ENCODE measurements around the gene GALR1.
"Not testable (repeated sequence)": the region's sequence is repeated elsewhere in the genome, so short reads cannot be mapped to it uniquely, and the experiment has no call there.

GALR1 gene

DNA sequence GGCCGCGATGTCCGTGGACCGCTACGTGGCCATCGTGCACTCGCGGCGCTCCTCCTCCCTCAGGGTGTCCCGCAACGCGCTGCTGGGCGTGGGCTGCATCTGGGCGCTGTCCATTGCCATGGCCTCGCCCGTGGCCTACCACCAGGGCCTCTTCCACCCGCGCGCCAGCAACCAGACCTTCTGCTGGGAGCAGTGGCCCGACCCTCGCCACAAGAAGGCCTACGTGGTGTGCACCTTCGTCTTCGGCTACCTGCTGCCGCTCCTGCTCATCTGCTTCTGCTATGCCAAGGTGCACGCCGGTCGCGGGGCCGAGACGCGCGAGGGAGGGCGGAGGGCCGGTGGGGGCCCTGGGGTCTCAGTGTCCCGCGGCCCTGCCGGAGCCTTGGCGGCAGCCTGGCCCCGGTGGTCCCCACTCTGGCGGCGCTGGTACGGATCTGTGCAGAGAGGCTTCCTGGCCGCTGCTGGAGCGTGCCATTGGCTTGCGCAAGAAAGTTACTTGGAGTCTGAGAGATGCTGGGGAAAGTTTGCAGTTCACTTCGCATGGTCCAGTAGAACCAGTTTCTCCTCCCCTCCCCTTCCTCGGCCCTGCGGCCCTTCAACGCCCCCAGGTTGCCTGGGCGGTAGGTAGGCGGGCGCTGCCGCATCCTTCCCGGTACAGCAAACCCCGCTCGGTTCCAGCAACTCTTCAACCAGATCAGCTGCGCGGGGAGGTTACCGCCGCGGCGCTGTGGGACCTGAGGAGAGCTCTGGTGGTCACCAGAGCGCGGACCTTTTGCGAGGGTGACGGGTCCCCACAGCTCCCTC, 1.5 kb downstream of the GALR1 start:
- DNase-seq, result no peak

DNA sequence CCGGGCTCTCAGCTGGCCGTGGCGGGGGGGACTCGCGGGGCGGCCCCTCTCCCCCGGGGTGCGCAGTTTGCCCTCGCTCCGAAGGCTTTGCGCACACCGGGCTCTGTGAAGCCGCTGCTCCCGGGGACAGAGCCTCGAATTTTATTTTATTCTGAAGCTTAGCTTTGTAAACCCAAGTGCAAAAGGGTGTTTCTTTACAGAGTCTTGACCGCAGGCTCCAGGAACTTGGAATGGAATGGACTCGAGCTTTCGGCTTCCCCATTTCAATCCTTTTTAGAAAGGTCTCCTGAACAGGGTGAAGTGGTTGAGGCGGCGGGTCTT, 2.0 kb downstream of the GALR1 start:
- DNase-seq, result no peak

DNA sequence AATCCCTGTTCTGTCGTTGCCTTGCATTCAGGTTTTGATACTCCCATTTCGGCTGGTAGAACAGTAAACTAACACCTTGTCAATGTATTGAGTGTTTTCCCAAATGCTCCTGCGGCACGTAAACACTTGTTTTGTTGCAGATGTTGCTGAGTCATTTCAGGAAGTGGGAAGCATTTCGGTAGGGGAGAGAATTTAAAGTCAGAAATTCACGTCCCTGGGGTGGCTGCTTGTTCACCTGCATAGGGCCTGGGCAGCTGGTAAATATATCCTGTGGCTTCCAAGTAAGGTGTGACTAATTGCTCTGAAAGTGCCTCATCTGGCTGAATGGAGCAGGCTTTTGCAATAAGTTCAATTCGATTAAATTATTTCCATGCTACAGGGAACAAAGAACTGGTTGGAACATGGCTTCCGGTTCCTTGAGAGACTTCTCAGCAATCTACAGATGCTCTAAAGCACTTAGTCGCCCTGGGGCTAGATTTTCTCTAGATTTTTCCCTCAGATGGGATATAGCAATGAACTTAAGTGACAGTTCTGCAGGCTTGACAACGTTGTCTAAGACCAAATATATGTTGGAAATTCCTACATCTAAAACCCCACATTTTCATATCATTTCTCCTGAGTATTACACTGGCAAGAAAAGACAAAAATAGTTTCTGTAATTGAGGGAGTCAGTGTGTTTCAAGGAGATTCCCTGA, 5.2 kb downstream of the GALR1 start:
- DNase-seq, result no peak

DNA sequence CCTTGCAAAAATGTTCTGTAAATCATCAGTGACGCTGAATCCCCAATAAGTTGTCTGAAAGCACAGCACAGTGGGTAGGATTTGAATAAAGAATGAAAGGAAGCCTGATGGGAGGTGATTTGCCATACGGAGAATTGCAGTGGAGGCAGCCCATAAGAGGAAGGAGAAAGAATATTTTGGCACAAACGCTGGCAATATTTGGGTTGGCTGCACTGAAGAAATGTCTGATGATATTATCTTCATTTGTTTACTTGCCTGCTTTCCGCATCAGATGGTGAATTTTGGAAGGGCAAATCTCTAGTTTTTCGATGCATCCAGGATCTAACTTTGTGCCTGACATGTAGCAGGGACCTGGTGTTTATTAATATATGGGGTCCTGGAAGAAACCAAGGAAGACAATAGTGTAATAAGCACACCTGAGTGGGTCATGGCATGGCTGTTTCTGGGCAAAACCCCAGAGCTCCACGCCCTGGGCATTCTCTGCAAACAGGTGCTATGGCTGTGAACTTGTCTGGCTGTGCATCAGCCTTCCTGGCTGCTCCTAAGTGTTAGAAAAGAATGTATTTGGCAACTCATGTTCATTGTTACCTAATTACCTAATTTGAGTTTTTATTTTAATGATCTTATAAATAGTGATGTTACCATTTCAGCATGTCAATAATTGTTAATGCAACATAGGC, 5.9 kb downstream of the GALR1 start:
- DNase-seq, result no peak

DNA sequence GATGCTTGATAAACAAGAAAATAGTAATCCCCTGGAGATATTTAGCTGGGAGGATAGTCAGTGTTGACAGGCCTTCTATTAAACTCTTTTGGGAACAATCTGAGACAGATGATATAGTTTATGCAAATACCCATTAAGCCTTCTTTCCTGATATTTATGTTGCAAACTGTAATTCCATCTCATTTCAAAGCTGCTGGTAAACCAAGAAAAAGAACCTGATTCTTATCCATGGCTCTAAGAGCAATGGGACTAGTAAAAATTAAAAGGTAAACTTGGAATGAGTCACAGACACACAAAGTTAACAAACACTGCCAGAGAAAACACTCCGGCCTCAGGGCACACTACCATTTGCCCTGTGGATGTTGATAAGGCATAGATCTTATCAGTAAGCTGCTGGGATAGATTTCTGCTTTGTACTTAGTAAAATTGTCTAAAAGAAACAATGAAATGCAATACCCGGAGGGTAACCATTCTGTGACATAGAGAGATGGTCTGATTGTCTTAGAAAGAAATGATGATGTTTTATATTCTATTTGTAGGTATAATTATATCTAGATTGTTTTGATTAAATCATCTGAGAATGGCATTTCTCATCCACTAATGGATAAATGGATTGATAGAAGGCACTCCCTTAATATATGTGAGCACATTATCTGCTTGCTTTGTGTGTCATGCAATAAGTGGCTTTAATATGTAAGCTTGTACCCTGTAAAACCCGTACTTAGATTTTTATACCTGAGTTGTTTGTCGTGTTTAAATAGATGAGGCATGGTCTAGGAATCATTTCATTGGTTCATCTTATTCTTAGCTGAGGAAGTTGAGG, 13.2 kb downstream of the GALR1 start:
- DNase-seq, result no peak

DNA sequence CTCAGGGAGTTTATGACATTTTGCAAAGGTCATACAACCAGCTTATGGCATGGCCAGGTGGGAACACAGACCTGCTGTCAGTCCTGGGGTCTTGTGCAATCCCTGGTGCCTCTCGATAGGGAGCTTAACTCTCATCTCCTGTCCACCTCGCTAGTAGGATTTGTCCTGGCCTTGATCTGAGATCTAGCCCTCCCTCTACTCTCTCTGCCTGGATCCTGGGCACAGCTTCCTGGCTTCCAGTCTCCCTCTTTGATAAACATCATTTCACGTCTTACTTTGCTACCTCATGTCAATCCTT, 13.8 kb downstream of the GALR1 start:
- no peak for DNase-seq

DNA sequence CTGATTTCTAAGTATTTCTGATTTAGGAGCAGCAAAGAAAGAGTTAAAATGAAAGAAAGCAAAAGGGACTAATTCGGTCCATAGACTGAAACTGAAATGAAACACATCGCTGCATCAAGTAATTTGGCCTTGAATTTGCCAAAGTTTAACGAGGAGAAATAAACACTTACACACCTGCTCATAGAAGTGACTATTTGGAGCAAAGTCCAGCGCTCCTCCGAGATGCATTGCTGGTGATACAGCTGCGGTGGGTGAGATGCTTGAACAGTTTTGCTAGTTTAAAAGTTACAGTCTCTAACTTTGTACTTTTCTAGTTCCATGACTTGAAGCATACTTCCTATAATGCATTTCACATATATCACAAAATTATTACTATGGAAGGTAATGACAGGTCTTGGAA, 18.3 kb downstream of the GALR1 start:
- DNase-seq, result no peak

DNA sequence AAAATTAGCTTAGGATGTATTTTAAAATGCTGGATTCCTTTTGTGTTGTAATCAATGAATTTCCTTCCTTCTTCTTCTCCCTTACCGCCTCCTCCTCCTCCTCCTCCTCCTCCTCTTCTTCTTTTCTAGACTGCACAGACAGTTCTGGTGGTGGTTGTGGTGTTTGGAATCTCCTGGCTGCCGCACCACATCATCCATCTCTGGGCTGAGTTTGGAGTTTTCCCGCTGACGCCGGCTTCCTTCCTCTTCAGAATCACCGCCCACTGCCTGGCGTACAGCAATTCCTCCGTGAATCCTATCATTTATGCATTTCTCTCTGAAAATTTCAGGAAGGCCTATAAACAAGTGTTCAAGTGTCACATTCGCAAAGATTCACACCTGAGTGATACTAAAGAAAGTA, 18.8 kb downstream of the GALR1 start:
- no peak for DNase-seq

DNA sequence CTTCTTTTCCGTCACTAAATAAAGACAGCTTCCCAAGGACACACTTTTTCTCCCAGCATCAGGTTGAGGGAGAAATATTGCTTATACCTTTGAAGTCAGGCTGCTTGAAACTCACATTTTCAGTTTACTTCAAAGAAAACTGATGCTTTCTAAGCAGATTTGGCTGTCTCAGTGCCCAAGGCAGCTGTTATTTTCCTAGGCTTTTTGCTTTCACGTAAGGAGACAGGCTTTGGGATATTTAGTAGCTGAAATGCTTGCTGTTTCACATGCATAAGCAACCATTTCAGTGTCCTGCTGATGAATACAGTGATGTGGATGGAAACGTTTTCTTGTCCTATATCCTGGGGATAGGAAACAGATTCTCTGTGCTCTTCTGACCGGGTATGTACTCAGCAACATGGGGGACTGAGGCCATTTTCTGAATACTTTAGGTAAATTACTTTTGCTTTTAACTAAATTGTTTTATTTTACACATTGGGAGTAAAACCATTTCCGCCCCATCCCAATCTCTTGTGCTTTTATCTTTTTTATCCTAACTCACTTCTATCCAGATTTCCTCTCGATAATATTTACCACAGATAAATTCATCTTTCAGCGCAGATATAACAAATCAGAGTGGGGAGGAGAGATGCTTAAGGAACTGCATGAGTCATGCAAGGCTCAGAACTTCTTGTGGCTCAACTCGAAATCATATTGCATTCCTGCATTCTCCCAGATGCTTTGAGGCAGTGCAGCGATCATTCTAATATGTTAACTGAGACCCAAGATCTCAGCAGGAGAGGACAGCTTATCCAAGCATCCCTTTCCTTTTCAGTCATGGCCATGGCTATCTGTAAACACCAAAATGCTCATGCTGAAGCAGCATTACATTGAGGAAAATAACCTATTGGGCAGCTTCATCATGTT, 22.2 kb downstream of the GALR1 start:
- DNase-seq, result peak; percentile 60

DNA sequence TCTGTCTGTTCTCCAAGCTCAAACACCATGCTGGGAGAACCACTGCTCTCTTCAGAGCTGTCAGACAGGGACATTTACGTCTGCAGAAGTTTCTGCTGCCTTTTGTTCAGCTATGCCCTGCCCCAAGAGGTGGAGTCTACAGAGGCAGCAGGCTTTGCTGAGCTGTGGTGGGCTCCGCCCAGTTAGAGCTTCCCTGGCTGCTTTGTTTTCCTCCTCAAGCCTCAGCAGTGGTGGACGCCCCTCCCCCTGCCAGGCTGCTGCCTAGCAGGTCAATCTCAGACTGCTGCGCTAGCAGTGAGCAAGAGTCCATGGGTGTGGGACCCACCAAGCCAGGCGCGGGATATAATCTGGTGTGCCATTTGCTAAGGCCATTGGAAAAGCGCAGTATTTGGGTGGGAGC, 41.2 kb downstream of the GALR1 start:
- not testable (repeated sequence) for DNase-seq

DNA sequence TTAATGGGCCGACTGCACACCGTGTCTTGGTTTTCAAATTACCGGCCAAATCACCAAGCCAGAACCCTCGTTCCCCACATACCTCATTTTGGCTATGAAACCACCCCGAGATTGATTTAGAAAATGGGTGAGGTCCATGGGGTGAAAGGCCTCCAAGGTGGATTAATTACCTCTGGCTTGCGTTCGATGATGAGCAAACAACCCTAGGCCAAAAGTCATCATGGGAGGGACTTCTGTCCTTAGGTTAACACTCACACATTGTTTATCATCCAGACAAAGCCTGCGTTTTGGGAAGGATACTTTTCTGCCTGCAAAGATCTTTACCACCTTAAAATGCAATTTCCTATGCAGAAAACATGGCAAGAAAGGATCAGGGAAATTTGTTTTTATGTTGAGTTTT, 48.5 kb downstream of the GALR1 start:
- no peak for DNase-seq

DNA sequence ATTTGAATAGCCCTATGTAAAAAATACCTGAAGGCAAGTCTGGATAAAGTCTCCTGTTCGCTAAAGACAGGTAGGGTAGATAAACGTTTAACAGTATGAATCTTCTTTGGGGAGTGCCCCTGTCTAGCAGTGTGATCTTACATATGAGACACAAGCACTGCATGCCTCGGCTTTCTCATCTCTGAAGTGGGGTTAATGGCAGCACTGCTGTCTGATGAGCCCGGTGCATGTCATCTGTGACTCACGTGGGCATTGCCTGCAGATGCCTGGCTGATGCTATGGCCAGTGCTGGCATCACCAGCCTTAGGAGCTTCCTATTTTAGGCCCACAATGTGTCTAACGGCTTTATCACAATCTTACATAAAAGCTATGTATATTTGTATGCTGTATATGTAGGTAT, 50.1 kb downstream of the GALR1 start:
- no peak for DNase-seq

DNA sequence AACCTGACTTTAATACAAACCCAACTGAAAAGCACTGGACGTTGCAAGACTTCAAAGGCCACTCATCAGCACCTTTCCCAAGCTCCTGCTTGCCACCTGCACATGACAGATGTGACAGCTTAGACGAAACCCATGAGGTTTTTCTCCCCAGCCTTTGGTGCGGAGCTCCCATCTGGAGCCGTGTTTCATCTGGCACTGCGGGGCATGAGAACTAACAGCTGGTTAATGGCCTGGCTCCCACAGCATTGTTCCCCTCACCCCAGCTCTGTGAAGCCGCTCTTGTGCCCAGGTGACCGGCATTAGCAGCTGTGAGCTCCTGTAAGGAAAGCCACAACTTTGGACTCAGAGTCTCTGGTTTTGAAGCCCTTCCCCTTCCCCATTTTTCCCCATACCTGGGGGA, 50.9 kb downstream of the GALR1 start:
- no peak for DNase-seq

DNA sequence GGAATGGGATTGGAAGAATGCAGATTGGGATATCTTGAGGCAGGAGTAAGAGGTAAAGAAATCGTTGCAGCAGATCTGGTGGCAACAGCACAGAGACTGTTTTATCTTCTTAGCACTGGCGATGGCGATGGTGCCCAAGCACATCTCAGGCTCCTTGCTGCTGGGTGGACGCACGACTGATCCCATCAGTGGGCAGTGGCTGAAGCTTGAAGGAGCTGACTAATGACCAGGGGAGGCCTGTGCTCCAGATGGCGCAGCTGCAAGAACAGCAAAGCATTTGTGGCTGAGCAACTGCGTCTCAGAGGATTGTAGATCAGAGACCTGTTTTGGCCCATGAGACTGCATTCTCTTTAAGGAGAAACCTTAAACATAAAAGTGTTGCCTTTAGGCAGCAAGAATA, 54.6 kb downstream of the GALR1 start:
- DNase-seq, result no peak

DNA sequence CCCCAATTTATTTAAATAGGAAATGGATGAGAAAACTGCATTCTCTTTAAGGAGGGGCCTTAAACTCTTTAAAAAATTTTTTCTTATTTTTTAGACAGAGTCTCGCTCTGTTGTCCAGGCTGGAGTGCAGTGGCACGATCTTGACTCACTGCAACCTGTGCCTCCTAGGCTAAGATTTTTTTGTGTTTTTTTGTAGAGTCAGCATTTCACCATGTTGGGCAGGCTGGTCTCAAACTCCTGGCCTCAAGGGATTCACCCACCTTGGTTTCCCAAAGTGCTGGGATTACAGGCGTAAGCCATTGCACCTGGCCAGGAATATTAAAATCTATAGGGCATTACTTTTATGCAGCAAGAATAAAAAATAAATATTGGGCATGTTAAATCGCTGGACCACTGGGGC, 56.0 kb downstream of the GALR1 start:
- DNase-seq, result no peak

DNA sequence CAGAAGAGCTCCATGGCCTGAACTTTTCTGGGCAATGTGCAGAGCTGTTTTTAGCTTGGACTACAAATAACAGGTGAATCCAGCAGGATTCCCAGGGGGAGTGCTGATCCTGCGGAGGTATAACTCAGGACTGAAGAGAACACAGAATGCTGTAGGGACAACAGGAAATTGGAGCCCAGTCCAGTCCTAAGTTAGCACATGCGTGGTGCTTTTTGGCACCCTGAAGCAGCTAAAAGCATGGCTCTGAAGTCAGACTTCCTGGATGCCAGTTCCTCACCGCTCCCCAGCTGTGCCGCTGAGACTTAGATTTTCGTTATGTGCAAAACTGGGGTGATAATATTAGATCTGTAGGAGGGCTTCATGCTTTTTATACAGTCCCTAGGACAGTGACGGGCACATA, 58.6 kb downstream of the GALR1 start:
- no peak for DNase-seq

DNA sequence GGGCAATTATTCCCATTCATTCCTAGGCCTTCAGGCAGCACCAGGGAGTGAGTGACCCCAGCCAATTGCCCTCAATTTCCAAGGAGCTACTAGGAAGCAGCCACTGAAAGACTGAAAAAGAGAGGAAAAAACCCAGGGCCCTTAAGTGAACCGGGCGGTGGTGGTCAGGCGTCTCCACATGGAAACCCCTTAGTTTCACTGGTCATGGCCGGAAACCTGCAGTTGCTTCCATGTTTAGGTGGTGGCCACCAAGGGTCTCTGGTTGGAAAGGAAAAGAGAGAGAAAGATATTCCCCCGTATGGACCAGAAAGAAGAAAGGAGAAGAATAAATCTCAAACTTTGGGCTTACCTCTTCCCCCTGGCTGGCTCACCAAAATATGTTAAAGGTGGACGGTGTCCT, 64.9 kb downstream of the GALR1 start:
- DNase-seq, result no peak

DNA sequence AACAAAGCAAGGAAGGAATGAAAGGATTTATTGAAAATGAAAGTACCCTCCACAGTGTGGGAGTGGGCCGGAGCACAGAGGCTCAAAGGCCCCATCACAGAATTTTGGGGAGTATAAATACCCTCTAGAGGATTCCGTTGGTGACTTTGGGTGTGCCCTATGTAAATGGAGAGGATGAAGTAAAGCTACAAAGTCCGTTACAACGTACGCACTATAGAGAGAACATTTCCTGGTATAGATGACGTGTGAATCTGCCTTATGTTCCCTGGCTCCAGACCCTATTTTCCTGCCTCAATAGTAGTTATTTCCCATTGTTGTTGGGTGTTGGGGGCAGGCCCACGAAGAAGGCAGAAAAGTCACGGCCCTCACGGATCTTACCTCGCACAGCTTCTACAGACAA, 65.3 kb downstream of the GALR1 start:
- no peak for DNase-seq

DNA sequence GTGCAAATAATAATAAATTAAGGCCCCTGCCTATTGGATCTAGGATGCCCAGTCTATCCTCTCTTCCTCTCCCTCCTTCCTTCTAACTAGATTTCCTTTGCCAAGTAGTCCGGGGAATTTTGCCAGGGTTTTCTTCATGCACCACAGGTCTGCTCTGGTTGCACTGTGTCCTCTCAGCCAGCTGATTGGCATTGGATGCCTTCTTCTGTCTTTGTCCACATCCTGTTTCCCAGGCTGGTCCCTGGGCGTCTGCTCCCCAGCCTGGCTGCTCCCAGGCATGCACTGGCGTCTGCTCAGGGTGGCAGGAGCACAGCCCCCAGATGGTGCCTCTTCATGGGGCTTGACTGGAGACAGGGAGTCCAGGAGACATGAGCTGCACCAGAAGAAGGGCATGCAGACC, 66.4 kb downstream of the GALR1 start:
- no peak for DNase-seq

DNA sequence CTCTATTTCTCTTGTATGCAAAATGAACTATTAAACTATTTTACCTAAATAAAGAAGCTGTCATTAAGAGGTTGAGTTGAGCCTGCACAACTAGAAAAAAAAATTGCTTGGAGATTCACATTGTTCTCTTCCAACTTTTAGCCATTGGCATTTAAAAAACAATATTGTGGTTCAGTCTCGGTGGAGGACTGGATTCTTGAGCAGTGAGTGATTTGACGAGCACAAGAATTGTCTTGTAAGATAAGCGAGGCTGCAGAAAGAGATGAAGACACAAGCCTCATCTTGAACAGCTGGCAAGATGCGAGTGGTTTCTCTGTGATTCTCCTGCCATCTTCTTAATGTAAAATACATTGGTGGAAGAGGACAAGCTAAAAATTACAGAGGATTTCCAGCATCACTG, 67.0 kb downstream of the GALR1 start:
- DNase-seq, result peak; percentile 19

DNA sequence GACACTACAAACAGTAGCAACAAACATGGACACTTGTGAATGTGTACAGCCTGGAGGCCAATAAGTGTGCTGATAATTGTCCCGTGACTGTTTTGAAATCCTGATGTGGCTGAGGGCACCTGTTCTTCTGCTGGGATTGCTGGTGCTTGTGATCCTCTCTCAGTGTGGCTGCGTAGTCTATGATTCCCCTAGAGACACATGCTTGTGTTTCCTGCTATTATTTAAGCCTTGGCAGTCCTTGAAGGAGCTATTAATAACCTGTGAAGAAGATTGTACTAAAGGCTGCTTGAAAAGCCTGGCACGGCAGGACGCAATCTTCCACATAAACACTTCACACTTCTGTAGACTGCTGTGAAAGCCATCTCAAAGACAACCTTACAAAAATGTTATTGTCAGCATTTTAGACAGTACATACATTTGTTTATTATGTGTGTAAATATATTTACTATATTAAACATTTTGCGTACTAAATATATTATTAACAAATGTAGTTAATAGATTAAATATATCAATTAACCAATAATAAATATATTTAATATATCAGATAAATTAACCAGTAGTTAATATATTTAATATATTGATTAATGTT, 71.4 kb downstream of the GALR1 start:
- DNase-seq, result no peak

Data from fibroblast of skin of abdomen (primary cell).